Effector memory CD8-positive, alpha-beta T cell (primary cell): Measurements from ENCODE around the gene ETDB.
"Not testable (repeated sequence)": the region's sequence is repeated elsewhere in the genome, so short reads cannot be mapped to it uniquely, and the experiment has no call there.

Experiments
- ATAC-seq: fragments of 150-1000 bp; cut with Tn5 transposase; replicated peaks from 2 replicates; pipeline ENCODE4 v1.10.0; 2021; ENCODE audit warnings: mild to moderate bottlenecking, moderate library complexity
- DNase-seq, 3 experiments: peaks; one replicate each; pipeline ENCODE4 v3.0.0; 2021
- H3K27ac Mint-ChIP-seq, 2 donors: one replicate each; pipeline ENCODE4 v1.8.0; 2022; ENCODE audit warnings: mild to moderate bottlenecking in 2 of 2, mixed read lengths in 2 of 2, moderate library complexity in 2 of 2
- H3K27me3 Mint-ChIP-seq, 2 donors: one replicate each; pipeline ENCODE4 v1.8.0; 2022; ENCODE audit warnings: mixed read lengths in 2 of 2
- H3K36me3 Mint-ChIP-seq: one replicate; pipeline ENCODE4 v1.8.0; 2022; ENCODE audit warnings: mild to moderate bottlenecking, moderate library complexity, mixed read lengths; ENCODE audit not compliant: insufficient read depth
- H3K4me1 Mint-ChIP-seq, 2 donors: one replicate each; pipeline ENCODE4 v1.8.0; 2022; ENCODE audit warnings: low read depth in 2 of 2, mixed read lengths in 2 of 2
- H3K4me3 Mint-ChIP-seq, 2 donors: one replicate each; pipeline ENCODE4 v1.8.0; 2022; ENCODE audit warnings: mild to moderate bottlenecking in 2 of 2, mixed read lengths in 2 of 2, moderate library complexity in 2 of 2
- H3K9me3 Mint-ChIP-seq, 2 donors: one replicate each; pipeline ENCODE4 v1.8.0; 2022; ENCODE audit warnings: mixed read lengths in 2 of 2
- total RNA-seq, 9 experiments: gene quantifications; one replicate each; lab custom pipeline; 2026; lab: John Stamatoyannopoulos, UW

ETDB gene
- 0 reads per million in 9 experiments for total RNA-seq

GRCh38 chrX:135120056-135120576, at the start of gene ETDB:
Gene ETDB (minus strand): TSS chrX:135120526. CDS start chrX:135119261, 1,265 bp downstream.
- H3K36me3 Mint-ChIP-seq, ATAC-seq, H3K27me3 Mint-ChIP-seq, H3K4me3 Mint-ChIP-seq, H3K9me3 Mint-ChIP-seq, H3K4me1 Mint-ChIP-seq, DNase-seq, H3K27ac Mint-ChIP-seq: not testable (repeated sequence)

GRCh38 chrX:135169534-135169933, 49.2 kb upstream of the ETDB start:
- not testable (repeated sequence) for ATAC-seq, DNase-seq, H3K36me3 Mint-ChIP-seq, H3K4me3 Mint-ChIP-seq, H3K27ac Mint-ChIP-seq, H3K4me1 Mint-ChIP-seq, H3K9me3 Mint-ChIP-seq
- peaks cover 20 to 30% of the 10 kb centered on the region in 2 donors for H3K27me3 Mint-ChIP-seq

- Mint-ChIP-seq H3K36me3 (no peaks in the 10 kb centered on the region), H3K9me3 (no peaks in the 10 kb centered on the region), H3K4me3 (no peak overlapping the region), H3K27me3 (peaks cover 12 to 21% of the 10 kb centered on the region in 2 donors), H3K4me1 (peaks cover 0 to 5% of the 10 kb centered on the region in 2 donors), H3K27ac (no peak overlapping the region)
- no peak for ATAC-seq
- no peak for DNase-seq
Observed at GRCh38 chrX:135168486-135168885, 48.2 kb upstream of the ETDB start.

GRCh38 chrX:135154688-135155087, 34.4 kb upstream of the ETDB start:
- not testable (repeated sequence) for H3K27ac Mint-ChIP-seq, ATAC-seq, H3K27me3 Mint-ChIP-seq, H3K9me3 Mint-ChIP-seq, DNase-seq, H3K4me1 Mint-ChIP-seq, H3K4me3 Mint-ChIP-seq, H3K36me3 Mint-ChIP-seq

GRCh38 chrX:135126145-135126544, 5.8 kb upstream of the ETDB start:
- not testable (repeated sequence) for DNase-seq, H3K9me3 Mint-ChIP-seq, H3K4me1 Mint-ChIP-seq, ATAC-seq, H3K4me3 Mint-ChIP-seq, H3K27me3 Mint-ChIP-seq, H3K27ac Mint-ChIP-seq, H3K36me3 Mint-ChIP-seq

- not testable (repeated sequence) for H3K4me3 Mint-ChIP-seq, DNase-seq, H3K27me3 Mint-ChIP-seq, H3K36me3 Mint-ChIP-seq, H3K4me1 Mint-ChIP-seq, H3K9me3 Mint-ChIP-seq, H3K27ac Mint-ChIP-seq, ATAC-seq
Observed at GRCh38 chrX:135116064-135116463, 4.3 kb downstream of the ETDB start.

- DNase-seq (no peak), ATAC-seq (peak; percentile 22)
- Mint-ChIP-seq H3K27ac (no peak overlapping the region), H3K4me3 (no peak overlapping the region), H3K36me3 (no peaks in the 10 kb centered on the region), H3K27me3 (peaks cover 0 to 10% of the 10 kb centered on the region in 2 donors), H3K9me3 (no peaks in the 10 kb centered on the region), H3K4me1 (peaks cover 0 to 2% of the 10 kb centered on the region in 2 donors)
Observed at GRCh38 chrX:135114392-135114791, 5.9 kb downstream of the ETDB start.

GRCh38 chrX:135112743-135113142, 7.6 kb downstream of the ETDB start:
- DNase-seq (no peak), ATAC-seq (no peak)
- Mint-ChIP-seq H3K27me3 (peaks cover 11 to 21% of the 10 kb centered on the region in 2 donors), H3K27ac (no peak overlapping the region), H3K36me3 (no peaks in the 10 kb centered on the region), H3K4me1 (peaks cover 0 to 2% of the 10 kb centered on the region in 2 donors), H3K4me3 (no peak overlapping the region), H3K9me3 (no peaks in the 10 kb centered on the region)

GRCh38 chrX:135112096-135112729, 8.1 kb downstream of the ETDB start:
- ATAC-seq (peak; percentile 58), DNase-seq (peak; percentile 24 to 38 (median 34))
- Mint-ChIP-seq H3K27ac (no peak overlapping the region), H3K27me3 (peaks cover 11 to 21% of the 10 kb centered on the region in 2 donors), H3K36me3 (no peaks in the 10 kb centered on the region), H3K9me3 (no peaks in the 10 kb centered on the region), H3K4me1 (peaks cover 0 to 2% of the 10 kb centered on the region in 2 donors), H3K4me3 (no peak overlapping the region)

- peaks cover 0 to 2% of the 10 kb centered on the region in 2 donors for H3K4me1 Mint-ChIP-seq
- H3K9me3 Mint-ChIP-seq, result no peaks in the 10 kb centered on the region
- H3K27me3 Mint-ChIP-seq, result peaks cover 11 to 21% of the 10 kb centered on the region in 2 donors
- no peak for ATAC-seq
- no peak for DNase-seq
- H3K4me3 Mint-ChIP-seq, result no peak overlapping the region
- H3K36me3 Mint-ChIP-seq, result no peaks in the 10 kb centered on the region
- H3K27ac Mint-ChIP-seq, result no peak overlapping the region
Observed at GRCh38 chrX:135109554-135109953, 10.8 kb downstream of the ETDB start.

GRCh38 chrX:135099493-135099783, 20.9 kb downstream of the ETDB start:
- Mint-ChIP-seq H3K27ac (peak overlapping the region in 1 of 2 donors; percentile 35), H3K4me3 (peak overlapping the region; percentile 71 to 75), H3K9me3 (no peaks in the 10 kb centered on the region), H3K36me3 (peaks cover 6% of the 10 kb centered on the region), H3K4me1 (peaks cover 6 to 10% of the 10 kb centered on the region in 2 donors), H3K27me3 (peaks cover 8 to 11% of the 10 kb centered on the region in 2 donors)
- ATAC-seq (no peak), DNase-seq (no peak)

- Mint-ChIP-seq H3K27me3 (peaks cover 0 to 11% of the 10 kb centered on the region in 2 donors), H3K4me3 (peak overlapping the region; percentile 54 to 75), H3K27ac (peak overlapping the region in 1 of 2 donors; percentile 35)
- H3K36me3 Mint-ChIP-seq, H3K4me1 Mint-ChIP-seq, H3K9me3 Mint-ChIP-seq, DNase-seq, ATAC-seq: not testable (repeated sequence)
Observed at GRCh38 chrX:135097196-135097744, 23.1 kb downstream of the ETDB start.

GRCh38 chrX:135095715-135096114, 24.6 kb downstream of the ETDB start:
- no peak for ATAC-seq
- Mint-ChIP-seq H3K36me3 (peaks cover 6% of the 10 kb centered on the region), H3K27ac (no peak overlapping the region), H3K27me3 (peaks cover 0 to 11% of the 10 kb centered on the region in 2 donors), H3K4me3 (no peak overlapping the region), H3K4me1 (peaks cover 6 to 10% of the 10 kb centered on the region in 2 donors), H3K9me3 (no peaks in the 10 kb centered on the region)
- no peak for DNase-seq

GRCh38 chrX:135094726-135095125, 25.6 kb downstream of the ETDB start:
- peaks cover 0 to 11% of the 10 kb centered on the region in 2 donors for H3K27me3 Mint-ChIP-seq
- H3K4me3 Mint-ChIP-seq, result no peak overlapping the region
- no peak overlapping the region for H3K27ac Mint-ChIP-seq
- peaks cover 6% of the 10 kb centered on the region for H3K36me3 Mint-ChIP-seq
- no peaks in the 10 kb centered on the region for H3K9me3 Mint-ChIP-seq
- H3K4me1 Mint-ChIP-seq, result peaks cover 6 to 10% of the 10 kb centered on the region in 2 donors
- no peak for ATAC-seq
- no peak for DNase-seq
